WTC11 (cell line): ENCODE data around the gene EEF2K. TPM values are rescaled to one million over a fixed set of nuclear protein-coding genes. Genes with fewer than 3 reads are reported as not detected.

ENCODE experiments used
- ATAC-seq: fragments of 200-7000 bp; cut with Tn5 transposase; 2 replicates; pipeline ENCODE4 v1.10.0; 2021; ENCODE audit warnings: mild to moderate bottlenecking, moderate library complexity
- CTCF ChIA-PET: fragments of 300-600 bp; sonication (Branson Sonifier 250); formaldehyde crosslinking; loops from one replicate; lab custom pipeline; 2021; ENCODE audit warnings: antibody characterized with exemption; lab: Charles Lee
- POLR2A ChIA-PET: fragments of 350-600 bp; sonication (Branson Sonifier 250); formaldehyde crosslinking; loops from one replicate; lab custom pipeline; 2021; ENCODE audit warnings: antibody characterized with exemption; lab: Charles Lee
- DNase-seq: peaks from one replicate; pipeline ENCODE4 v3.0.0; 2021; ENCODE audit warnings: low spot score
- H3K27ac Mint-ChIP-seq: 2 replicates; pipeline ENCODE4 v1.8.0; 2021; ENCODE audit warnings: mixed read lengths
- H3K27me3 Mint-ChIP-seq: 2 replicates; pipeline ENCODE4 v1.8.0; 2021; ENCODE audit warnings: low read depth, mild to moderate bottlenecking, moderate library complexity, mixed read lengths
- H3K36me3 Mint-ChIP-seq: 2 replicates; pipeline ENCODE4 v1.8.0; 2021; ENCODE audit warnings: mixed read lengths
- H3K4me1 Mint-ChIP-seq: 2 replicates; pipeline ENCODE4 v1.8.0; 2022; ENCODE audit warnings: mixed read lengths
- H3K4me3 Mint-ChIP-seq: 2 replicates; pipeline ENCODE4 v1.8.0; 2021; ENCODE audit warnings: mild to moderate bottlenecking, moderate library complexity, mixed read lengths
- H3K9me3 Mint-ChIP-seq: 2 replicates; pipeline ENCODE4 v1.8.0; 2021; ENCODE audit warnings: mixed read lengths
- AR ChIP-seq: fragments of 250-450 bp; sonication (Bioruptor Pico); IDR thresholded peaks from 2 replicates; pipeline ENCODE4 v1.9.0; 2021; ENCODE audit warnings: mild to moderate bottlenecking
- ARID4B ChIP-seq: sonication (generic); formaldehyde crosslinking; IDR thresholded peaks from 2 replicates; pipeline ENCODE4 v1.8.0; 2023; ENCODE audit warnings: missing genetic modification reagents, mild to moderate bottlenecking, borderline replicate concordance
- ATF1 ChIP-seq: sonication (generic); formaldehyde crosslinking; IDR thresholded peaks from 2 replicates; pipeline ENCODE4 v1.8.1; 2023; ENCODE audit warnings: mild to moderate bottlenecking, moderate library complexity, missing genetic modification reagents
- CREB1 ChIP-seq: sonication (generic); formaldehyde crosslinking; IDR thresholded peaks from 2 replicates; pipeline ENCODE4 v1.8.0; 2023; ENCODE audit warnings: mild to moderate bottlenecking, missing genetic modification reagents
- E2F1 ChIP-seq: sonication (generic); formaldehyde crosslinking; IDR thresholded peaks from 2 replicates; pipeline ENCODE4 v1.8.0; 2022; ENCODE audit warnings: mild to moderate bottlenecking, missing genetic modification reagents
- GRHL2 ChIP-seq: fragments of 250-450 bp; sonication (Bioruptor Pico); IDR thresholded peaks from 2 replicates; pipeline ENCODE4 v1.8.0; 2022; ENCODE audit warnings: mild to moderate bottlenecking, moderate library complexity; ENCODE audit not compliant: insufficient replicate concordance, severe bottlenecking
- GTF2I ChIP-seq: fragments of 250-450 bp; sonication (Bioruptor Pico); conservative IDR thresholded peaks from 2 replicates; pipeline ENCODE4 v1.4.0; 2021; ENCODE audit warnings: mild to moderate bottlenecking
- IRF1 ChIP-seq: sonication (generic); formaldehyde crosslinking; IDR thresholded peaks from 2 replicates; pipeline ENCODE4 v1.8.0; 2023; ENCODE audit warnings: missing genetic modification reagents
- NFE2L1 ChIP-seq: sonication (generic); formaldehyde crosslinking; IDR thresholded peaks from 2 replicates; pipeline ENCODE4 v1.8.1; 2023; ENCODE audit warnings: missing genetic modification reagents
- NR1H2 ChIP-seq: sonication (generic); formaldehyde crosslinking; IDR thresholded peaks from 2 replicates; pipeline ENCODE4 v1.9.0; 2021; ENCODE audit warnings: mild to moderate bottlenecking, moderate library complexity, missing genetic modification reagents
- NR3C1 ChIP-seq: sonication (generic); formaldehyde crosslinking; conservative IDR thresholded peaks from 2 replicates; pipeline ENCODE4 v1.8.1; 2023; ENCODE audit warnings: low read depth, mild to moderate bottlenecking, missing genetic modification reagents
- TEAD1 ChIP-seq: sonication (generic); formaldehyde crosslinking; IDR thresholded peaks from 2 replicates; pipeline ENCODE4 v1.8.0; 2022; ENCODE audit warnings: mild to moderate bottlenecking, missing genetic modification reagents
- USF1 ChIP-seq: sonication (generic); formaldehyde crosslinking; IDR thresholded peaks from 2 replicates; pipeline ENCODE4 v1.8.0; 2022; ENCODE audit warnings: mild to moderate bottlenecking, missing genetic modification reagents
- ZNF263 ChIP-seq: sonication (generic); formaldehyde crosslinking; IDR thresholded peaks from 2 replicates; pipeline ENCODE4 v1.8.1; 2022; ENCODE audit warnings: low read depth, mild to moderate bottlenecking, moderate library complexity, missing genetic modification reagents
- ZNF512 ChIP-seq: sonication (generic); formaldehyde crosslinking; IDR thresholded peaks from 2 replicates; pipeline ENCODE4 v1.8.1; 2022; ENCODE audit warnings: missing genetic modification reagents, borderline replicate concordance
- ZNF532 ChIP-seq: fragments of 250-450 bp; sonication (Bioruptor Pico); IDR thresholded peaks from 2 replicates; pipeline ENCODE4 v1.9.0; 2021; ENCODE audit warnings: mild to moderate bottlenecking, borderline replicate concordance
- ZSCAN18 ChIP-seq: fragments of 250-450 bp; sonication (Bioruptor Pico); IDR thresholded peaks from 2 replicates; pipeline ENCODE4 v2.1.2; 2022; ENCODE audit warnings: mild to moderate bottlenecking, moderate library complexity
- total RNA-seq: library from RNA; stranded (reverse); gene quantifications from 3 replicates; pipeline ENCODE4 v1.2.3, GENCODE V29; 2021

The EEF2K gene
- total RNA-seq, 1 experiment from 2014 or later, result 26.7 TPM

GRCh38 chr16:22336581-22336980 lies 130.5 kb downstream of the EEF2K start:
- ChIA-PET CTCF (interaction anchor here (1.5 kb wide), 1 partner anchor 36 kb away, joined by 4 read pairs; no protein-coding TSS in a partner anchor), POLR2A (no interaction called here)
- no peak overlapping the region for H3K4me3 Mint-ChIP-seq
- no peak for ATAC-seq
- H3K27me3 Mint-ChIP-seq, result peaks cover 4% of the 10 kb centered on the region
- peaks cover 43% of the 10 kb centered on the region for H3K9me3 Mint-ChIP-seq
- TF ChIP-seq TEAD1 (CRISPR knock-in tag) (no peak), GTF2I (CRISPR knock-in tag) (no peak), IRF1 (no peak), E2F1 (no peak), ZNF512 (CRISPR knock-in tag) (no peak), ZSCAN18 (CRISPR knock-in tag) (no peak), AR (CRISPR knock-in tag) (no peak), NR3C1 (CRISPR knock-in tag) (no peak), CREB1 (no peak), NFE2L1 (CRISPR knock-in tag) (no peak), USF1 (CRISPR knock-in tag) (no peak), ZNF263 (no peak), NR1H2 (CRISPR knock-in tag) (no peak), GRHL2 (CRISPR knock-in tag) (no peak), ATF1 (CRISPR knock-in tag) (no peak)
- H3K27ac Mint-ChIP-seq, result no peak overlapping the region
- no peak for DNase-seq
- no peaks in the 10 kb centered on the region for H3K4me1 Mint-ChIP-seq
- peaks cover 72% of the 10 kb centered on the region for H3K36me3 Mint-ChIP-seq

GRCh38 chr16:22337045-22337444 lies 131.0 kb downstream of the EEF2K start:
- peaks cover 43% of the 10 kb centered on the region for H3K9me3 Mint-ChIP-seq
- CTCF ChIA-PET, result interaction anchor here (1.5 kb wide), 1 partner anchor 37 kb away, joined by 4 read pairs; no protein-coding TSS in a partner anchor
- H3K4me3 Mint-ChIP-seq, result no peak overlapping the region
- no peak for ATAC-seq
- peaks cover 4% of the 10 kb centered on the region for H3K27me3 Mint-ChIP-seq
- no peaks in the 10 kb centered on the region for H3K4me1 Mint-ChIP-seq
- DNase-seq, result no peak
- TF ChIP-seq ZNF532 (CRISPR knock-in tag), result no peak
- no peak for TF ChIP-seq NR1H2 (CRISPR knock-in tag)
- no peak for TF ChIP-seq ARID4B
- POLR2A ChIA-PET, result no interaction called here
- no peak overlapping the region for H3K27ac Mint-ChIP-seq
- peaks cover 68% of the 10 kb centered on the region for H3K36me3 Mint-ChIP-seq
